Activated T-cell treated with anti-CD3 and anti-CD28 coated beads for 4 hours (primary cell): ENCODE data around the gene AGAP3.

Source experiments
- DNase-seq: peaks from one replicate; pipeline ENCODE4 v3.0.0-alpha.2; 2020

Gene AGAP3

DNA sequence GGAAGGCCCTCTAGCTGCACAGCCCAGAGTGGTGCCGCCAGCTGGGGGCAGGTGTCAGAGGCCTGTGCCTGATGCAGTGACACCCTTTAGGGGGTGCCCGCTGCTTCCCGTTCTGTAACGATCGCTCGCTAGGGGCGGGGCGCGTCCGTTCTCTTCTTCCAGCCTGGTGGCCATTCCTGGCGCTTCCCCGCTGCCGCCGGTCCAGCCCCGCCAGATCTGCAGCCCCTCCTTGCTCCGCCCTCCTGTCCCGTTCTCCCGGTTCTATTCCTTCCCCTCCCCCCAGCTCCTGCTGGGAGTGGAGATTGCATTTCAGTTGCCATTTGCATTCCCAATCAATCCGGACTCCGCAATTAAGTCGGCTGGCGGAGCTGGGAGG, 39.2 kb downstream of the AGAP3 start:
- DNase-seq: no peak

DNA sequence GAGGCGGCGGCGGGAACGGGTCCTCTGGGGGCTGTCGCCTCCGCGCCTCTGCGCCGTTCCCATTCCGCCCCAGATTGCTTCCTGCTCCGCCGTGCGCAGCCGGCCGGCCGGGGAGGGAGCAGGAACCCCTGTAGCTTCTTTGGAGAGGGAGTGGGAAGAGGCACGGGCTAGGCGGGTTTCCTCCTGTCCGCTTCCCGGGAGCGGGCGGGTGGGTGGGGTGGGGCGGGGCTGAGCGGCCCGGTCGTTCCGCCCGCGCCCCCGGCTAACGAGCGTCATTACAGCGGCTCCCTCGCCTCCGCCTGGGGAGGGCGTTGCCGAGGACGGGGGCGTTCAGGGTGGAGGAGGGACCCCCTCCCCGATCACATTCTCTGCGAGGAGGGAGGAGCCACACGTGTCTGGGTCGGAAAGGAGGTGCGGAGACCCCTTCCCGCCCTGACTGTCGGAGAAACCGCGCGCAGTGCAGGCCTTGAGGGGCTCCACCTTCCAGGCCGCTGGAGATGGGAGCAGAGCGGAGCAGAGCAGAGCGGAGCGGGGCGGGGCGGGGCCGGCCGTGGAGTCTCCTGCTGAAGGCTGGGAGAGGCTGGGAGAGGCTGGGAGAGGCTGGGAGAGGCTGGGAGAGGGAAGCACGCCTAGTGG, 39.7 kb downstream of the AGAP3 start:
- DNase-seq: no peak

DNA sequence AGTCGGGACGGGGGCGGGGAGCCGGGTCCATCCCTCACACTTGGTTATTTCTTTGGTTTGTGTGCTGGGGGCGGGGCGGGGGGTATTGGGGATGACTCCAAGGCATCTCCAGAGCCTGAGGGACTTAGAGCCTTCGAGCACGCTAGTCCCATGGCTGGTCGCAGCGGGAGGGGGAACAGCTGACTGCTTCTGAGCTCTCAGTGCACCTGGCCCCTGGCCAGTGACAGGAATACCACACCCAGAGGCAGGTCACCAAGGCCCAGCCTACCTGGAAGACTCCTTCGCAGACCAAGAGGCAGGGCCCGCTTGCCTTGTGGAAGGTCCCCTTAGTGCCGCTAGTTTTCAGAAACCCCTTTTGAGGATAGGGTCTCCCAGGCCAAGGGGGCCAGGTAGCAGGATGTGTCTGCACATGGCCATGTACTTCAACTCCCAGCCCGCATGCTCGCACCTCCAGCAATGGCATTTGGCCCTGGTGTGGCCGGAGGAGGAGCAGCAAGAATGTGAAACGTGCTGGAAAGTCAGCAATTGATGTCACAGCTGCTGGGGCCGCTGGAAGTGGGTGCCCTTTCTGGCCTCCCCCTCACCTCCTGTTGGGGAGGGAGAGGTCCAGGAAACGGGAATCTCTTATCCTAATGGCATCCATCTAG, 40.3 kb downstream of the AGAP3 start:
- no peak for DNase-seq

DNA sequence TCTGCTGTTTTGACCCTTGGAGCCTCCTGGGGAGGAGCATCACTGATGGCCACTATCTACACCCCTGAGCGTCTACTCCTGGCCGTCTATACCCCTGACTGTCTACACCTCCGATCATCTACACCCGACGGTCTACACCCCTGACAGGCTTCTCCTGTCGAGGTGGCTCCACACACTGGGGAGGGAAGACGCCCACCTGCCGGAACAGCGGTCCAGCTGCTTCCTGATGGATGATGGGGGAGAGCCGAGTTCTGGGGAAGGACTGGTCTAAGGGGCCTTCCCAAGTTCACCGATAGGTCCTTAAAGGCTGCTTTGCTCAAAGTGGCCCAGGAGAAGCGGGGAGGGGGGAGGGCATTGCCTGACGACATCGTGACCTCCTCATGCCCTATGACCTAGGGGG, 41.9 kb downstream of the AGAP3 start:
- DNase-seq: no peak

- DNase-seq: no peak
These were observed 42.4 kb downstream of the AGAP3 start for GRCh38 chr7:151128716-151129115.

- no peak for DNase-seq
These were observed 43.1 kb downstream of the AGAP3 start for GRCh38 chr7:151129117-151129959.

DNA sequence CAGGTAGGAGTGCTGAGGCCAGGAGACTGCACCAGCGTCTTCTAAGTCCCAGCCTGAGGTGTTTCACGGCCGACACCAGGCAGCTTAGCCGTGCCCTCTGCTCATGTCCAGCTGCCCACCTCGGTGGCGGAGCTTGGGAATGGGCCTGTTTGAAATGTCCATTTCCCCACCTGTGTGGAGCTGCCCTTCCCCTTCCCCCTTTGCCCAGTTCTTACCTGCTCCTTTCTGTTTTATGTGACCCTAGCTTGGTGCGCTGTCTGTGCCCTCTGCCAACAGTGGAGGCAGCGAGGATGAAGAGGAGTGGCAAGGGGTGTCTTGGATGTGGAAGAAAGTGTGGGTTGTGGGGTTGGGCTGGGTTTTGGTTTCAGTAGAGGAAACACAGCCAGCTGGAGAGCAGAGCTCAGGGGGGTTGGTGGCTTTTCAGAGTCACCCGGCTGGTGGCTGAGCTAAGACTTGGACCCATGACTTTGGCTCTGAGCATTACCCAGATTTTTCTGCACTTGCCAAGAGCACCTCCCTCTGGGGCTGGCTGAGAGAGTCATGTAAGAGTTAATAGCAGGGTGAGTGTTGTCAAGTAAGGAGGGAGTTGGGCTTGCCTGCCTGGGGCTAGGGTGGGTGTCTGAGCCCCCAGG, 43.8 kb downstream of the AGAP3 start:
- DNase-seq: no peak

DNA sequence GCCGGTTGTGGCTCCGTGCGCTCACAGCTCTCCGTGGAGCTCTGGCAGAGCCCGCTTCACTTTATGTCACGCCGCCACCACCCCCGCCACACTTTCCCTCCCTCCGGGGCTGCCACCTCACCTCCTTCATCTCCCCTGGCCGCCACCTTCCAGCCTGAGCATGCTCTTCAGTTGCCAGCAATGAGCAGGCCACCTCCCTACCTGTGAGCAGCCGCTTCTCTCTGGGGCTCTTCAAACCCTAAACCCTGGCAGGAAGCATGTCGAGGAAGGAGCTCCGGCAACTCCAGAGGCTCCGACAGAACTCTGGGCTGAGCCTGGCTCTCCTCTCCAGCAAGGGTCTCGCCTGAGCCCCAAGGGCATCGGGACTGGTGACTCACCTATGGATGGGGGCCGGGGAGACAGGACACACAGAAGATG, 44.5 kb downstream of the AGAP3 start:
- DNase-seq: no peak

DNA sequence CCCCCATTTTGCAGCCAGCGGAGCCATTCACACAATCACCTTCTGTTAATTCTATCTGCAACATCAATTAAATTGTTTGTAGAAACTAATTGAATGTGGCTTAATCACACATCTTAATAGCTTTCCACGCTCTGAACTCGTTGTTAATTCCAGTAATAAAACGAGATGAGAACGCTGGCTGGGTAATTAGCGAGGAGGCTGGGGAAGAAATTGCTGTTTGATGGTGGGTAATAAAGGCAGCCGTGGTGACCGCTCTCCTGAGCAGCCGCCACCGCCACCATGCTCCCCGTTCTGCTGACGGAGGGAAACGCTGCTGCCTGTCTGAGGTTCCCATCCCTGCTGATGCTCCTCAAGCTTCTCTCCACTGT, 44.9 kb downstream of the AGAP3 start:
- no peak for DNase-seq

GRCh38 chr7:151131592-151132293, 45.5 kb downstream of the AGAP3 start:
- DNase-seq: no peak

GRCh38 chr7:151132461-151133205, 46.4 kb downstream of the AGAP3 start:
- no peak for DNase-seq

GRCh38 chr7:151133266-151133985, 47.2 kb downstream of the AGAP3 start:
- no peak for DNase-seq

GRCh38 chr7:151133986-151134742, 47.9 kb downstream of the AGAP3 start:
- DNase-seq: no peak

- no peak for DNase-seq
These were observed 48.7 kb downstream of the AGAP3 start for GRCh38 chr7:151134743-151135524.

GRCh38 chr7:151135525-151135845, 49.2 kb downstream of the AGAP3 start:
- DNase-seq: no peak

DNA sequence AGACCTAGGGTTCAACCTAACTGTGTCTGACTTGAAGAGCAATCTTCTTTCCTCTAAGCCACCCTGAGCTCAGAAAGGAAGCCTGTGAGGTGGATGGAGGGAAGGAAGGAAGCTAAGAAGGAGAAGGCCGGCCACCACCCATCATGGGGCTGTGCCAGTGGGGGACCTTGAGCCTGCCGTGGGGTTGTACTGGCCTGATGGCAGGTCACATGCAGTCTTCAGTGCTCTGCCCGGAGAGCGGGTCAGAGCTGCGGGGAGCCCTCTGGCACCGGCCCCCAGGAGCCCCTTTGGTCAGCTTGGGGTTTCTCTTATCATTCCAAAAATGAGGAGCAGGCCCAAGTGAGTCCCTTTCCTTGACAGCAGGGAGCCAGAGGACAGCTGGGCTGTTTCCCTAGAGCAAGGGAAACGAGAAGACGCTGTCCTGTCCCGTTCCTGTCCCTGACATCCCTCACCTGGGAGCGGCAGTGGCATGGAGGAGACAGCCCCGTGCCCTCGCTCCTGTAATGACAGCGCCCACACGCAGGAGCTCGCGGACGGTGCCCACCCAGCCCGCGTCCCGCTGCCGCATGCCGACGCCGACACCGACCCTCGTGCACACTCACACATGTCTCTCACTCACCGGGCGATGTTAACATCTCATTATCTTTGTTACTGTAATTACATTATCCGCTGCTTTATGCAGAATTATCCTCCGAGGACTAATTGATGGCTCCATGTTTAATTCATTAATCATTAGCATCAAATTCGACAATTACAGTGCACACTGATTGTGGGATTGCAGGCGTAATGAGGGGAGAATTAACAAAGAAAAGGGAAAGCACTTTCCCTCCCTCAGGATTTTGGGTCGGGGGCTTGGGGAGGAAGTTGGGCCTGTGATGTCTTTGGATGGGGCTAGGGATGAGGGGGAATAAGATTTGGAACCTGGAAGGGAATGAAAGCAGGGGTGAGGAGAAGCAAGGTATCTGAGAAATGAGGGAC, 49.9 kb downstream of the AGAP3 start:
- DNase-seq: no peak

GRCh38 chr7:151137076-151137675, 50.9 kb downstream of the AGAP3 start:
- no peak for DNase-seq

GRCh38 chr7:151137791-151138152, 51.5 kb downstream of the AGAP3 start:
- no peak for DNase-seq
